Tibial artery (tissue), 4 donors: ENCODE results near the gene RASAL2.
A peak's percentile ranks its signal among the peaks of the same experiment; 100 is the strongest.
"Not testable (repeated sequence)": the region's sequence is repeated elsewhere in the genome, so short reads cannot be mapped to it uniquely, and the experiment has no call there.

ENCODE experiments used
- DNase-seq, 2 donors: peaks; one replicate each; pipeline ENCODE4 v3.0.0-alpha.2; 2019
- H3K27ac ChIP-seq, 2 donors: fragments of 200-600 bp; sonication (generic) in 1 of 2; 1 replicate in 1 of 2; 2 replicates in 1 of 2; pipeline ENCODE4 v1.5.1; 2018 to 2019; ENCODE audit warnings: mild to moderate bottlenecking in 1 of 2
- H3K27me3 ChIP-seq, 2 donors: fragments of 200-600 bp; sonication (generic) in 1 of 2; one replicate each; pipeline versions ENCODE4 v1.5.1 to v1.6.0; 2016 to 2019
- H3K36me3 ChIP-seq, 3 donors: fragments of 200-600 bp; sonication (generic) in 2 of 3; one replicate each; pipeline ENCODE4 v1.5.1; 2016 to 2019; ENCODE audit warnings: mild to moderate bottlenecking in 2 of 3
- H3K4me1 ChIP-seq, 4 donors: fragments of 200-600 bp; sonication (generic) in 2 of 4; 1 replicate in 3 of 4; 2 replicates in 1 of 4; pipeline ENCODE4 v1.5.1; 2016 to 2019
- H3K4me3 ChIP-seq, 2 donors: fragments of 200-600 bp; sonication (generic) in 1 of 2; 1 replicate in 1 of 2; 2 replicates in 1 of 2; pipeline ENCODE4 v1.5.1; 2018 to 2019; ENCODE audit warnings: mild to moderate bottlenecking in 2 of 2
- H3K9me3 ChIP-seq, 3 donors: fragments of 200-600 bp; sonication (generic) in 1 of 3; one replicate each; pipeline ENCODE4 v1.5.1; 2016 to 2019
- CTCF ChIP-seq, 2 experiments: fragments of 200-600 bp in 1 of 2; fragments of 450-650 bp in 1 of 2; IDR thresholded peaks; one replicate each; pipeline ENCODE4 v1.5.1; 2017 to 2019; ENCODE audit warnings: antibody characterized with exemption in 2 of 2, mild to moderate bottlenecking in 1 of 2, moderate library complexity in 1 of 2
- intact Hi-C: fragments of 100-400 bp; cut with DNase I; formaldehyde crosslinking; loops from one replicate; pipeline ENCODE4 v1.15.0; 2023; ENCODE audit warnings: low total_unique reads

RASAL2 gene

GRCh38 chr1:178109348-178110143, 15.6 kb downstream of the RASAL2 start:
- no peaks in the 10 kb centered on the region for H3K27me3 ChIP-seq
- DNase-seq = no peak
- peaks cover 0 to 51% (median 12%) of the 10 kb centered on the region in 4 donors for H3K4me1 ChIP-seq
- no peak for TF ChIP-seq CTCF (IDR thresholded peaks at IDR 0.05)
- intact Hi-C loops = no loop called here
- no peak overlapping the region for H3K4me3 ChIP-seq
- H3K9me3 ChIP-seq = no peaks in the 10 kb centered on the region
- no peaks in the 10 kb centered on the region for H3K36me3 ChIP-seq
- peak overlapping the region in 1 of 2 donors; percentile 18 for H3K27ac ChIP-seq

- H3K4me3 ChIP-seq = no peak overlapping the region
- H3K4me1 ChIP-seq = peaks cover 0 to 12% (median 5%) of the 10 kb centered on the region in 4 donors
- DNase-seq = no peak
- TF ChIP-seq CTCF (IDR thresholded peaks at IDR 0.05) = no peak
- no peak overlapping the region for H3K27ac ChIP-seq
- no peaks in the 10 kb centered on the region for H3K36me3 ChIP-seq
- intact Hi-C loops = no loop called here
- no peaks in the 10 kb centered on the region for H3K27me3 ChIP-seq
- H3K9me3 ChIP-seq = no peaks in the 10 kb centered on the region
These were observed 21.4 kb downstream of the RASAL2 start for GRCh38 chr1:178115260-178115659.

GRCh38 chr1:178118524-178118923, 24.6 kb downstream of the RASAL2 start:
- Histone ChIP-seq H3K4me3 (no peak overlapping the region), H3K4me1 (peaks cover 0 to 35% (median 10%) of the 10 kb centered on the region in 4 donors), H3K27ac (no peak overlapping the region), H3K36me3 (no peaks in the 10 kb centered on the region), H3K9me3 (no peaks in the 10 kb centered on the region), H3K27me3 (no peaks in the 10 kb centered on the region)
- intact Hi-C loops = no loop called here
- DNase-seq = no peak
- no peak for TF ChIP-seq CTCF (IDR thresholded peaks at IDR 0.05)

- intact Hi-C loops = no loop called here
- Histone ChIP-seq H3K4me3 (no peak overlapping the region), H3K27me3 (no peaks in the 10 kb centered on the region), H3K9me3 (no peaks in the 10 kb centered on the region), H3K4me1 (peaks cover 0 to 44% (median 12%) of the 10 kb centered on the region in 4 donors), H3K27ac (no peak overlapping the region), H3K36me3 (no peaks in the 10 kb centered on the region)
- no peak for DNase-seq
- TF ChIP-seq CTCF (IDR thresholded peaks at IDR 0.05) = no peak
These were observed 25.7 kb downstream of the RASAL2 start for GRCh38 chr1:178119628-178120027.

GRCh38 chr1:178120088-178120487, 26.2 kb downstream of the RASAL2 start:
- Histone ChIP-seq H3K36me3 (no peaks in the 10 kb centered on the region), H3K4me1 (peaks cover 0 to 49% (median 12%) of the 10 kb centered on the region in 4 donors), H3K27ac (no peak overlapping the region), H3K27me3 (no peaks in the 10 kb centered on the region), H3K4me3 (no peak overlapping the region), H3K9me3 (no peaks in the 10 kb centered on the region)
- no peak for DNase-seq
- intact Hi-C loops = no loop called here
- no peak for TF ChIP-seq CTCF (IDR thresholded peaks at IDR 0.05)

GRCh38 chr1:178120520-178121052, 26.7 kb downstream of the RASAL2 start:
- H3K9me3 ChIP-seq, H3K4me3 ChIP-seq, H3K27ac ChIP-seq, DNase-seq, H3K27me3 ChIP-seq, H3K36me3 ChIP-seq, intact Hi-C loops: not testable (repeated sequence)
- peaks cover 0 to 54% (median 12%) of the 10 kb centered on the region in 4 donors for H3K4me1 ChIP-seq
